OCI-M2 (cell line): ENCODE results near the gene ITGA8.
"Not testable (repeated sequence)": the region's sequence is repeated elsewhere in the genome, so short reads cannot be mapped to it uniquely, and the experiment has no call there.

Experiments used
- DNase-seq: peaks from one replicate; lab custom pipeline; 2025; ENCODE audit not compliant: unreplicated experiment; lab: John Stamatoyannopoulos, UW

ITGA8 gene

GRCh38 chr10:15719899-15720634, at the start of gene ITGA8:
ITGA8 (minus strand) TSS chr10:15719922; CDS start chr10:15719771, 151 bp downstream.
- peak; percentile 2 for DNase-seq

- DNase-seq = no peak
Observed at GRCh38 chr10:15764892-15765454, 45.3 kb upstream of the ITGA8 start.

GRCh38 chr10:15763006-15763405, 43.3 kb upstream of the ITGA8 start:
- no peak for DNase-seq

GRCh38 chr10:15762239-15762638, 42.5 kb upstream of the ITGA8 start:
- DNase-seq = not testable (repeated sequence)

GRCh38 chr10:15761224-15761623, 41.5 kb upstream of the ITGA8 start:
- not testable (repeated sequence) for DNase-seq

- DNase-seq = no peak
Observed at GRCh38 chr10:15760681-15761080, 41.0 kb upstream of the ITGA8 start.

GRCh38 chr10:15759265-15759664, 39.5 kb upstream of the ITGA8 start:
- no peak for DNase-seq

GRCh38 chr10:15758618-15759017, 38.9 kb upstream of the ITGA8 start:
- DNase-seq = no peak

- DNase-seq = no peak
Observed at GRCh38 chr10:15754937-15755336, 35.2 kb upstream of the ITGA8 start.

GRCh38 chr10:15751046-15751445, 31.3 kb upstream of the ITGA8 start:
- no peak for DNase-seq

GRCh38 chr10:15748126-15748525, 28.4 kb upstream of the ITGA8 start:
- DNase-seq = no peak

- DNase-seq = no peak
Observed at GRCh38 chr10:15747632-15748031, 27.9 kb upstream of the ITGA8 start.

- no peak for DNase-seq
Observed at GRCh38 chr10:15745751-15746150, 26.0 kb upstream of the ITGA8 start.

- DNase-seq = no peak
Observed at GRCh38 chr10:15744217-15744865, 24.6 kb upstream of the ITGA8 start.

GRCh38 chr10:15743443-15743842, 23.7 kb upstream of the ITGA8 start:
- no peak for DNase-seq

GRCh38 chr10:15742836-15743235, 23.1 kb upstream of the ITGA8 start:
- no peak for DNase-seq

GRCh38 chr10:15742102-15742501, 22.4 kb upstream of the ITGA8 start:
- no peak for DNase-seq

- DNase-seq = no peak
Observed at GRCh38 chr10:15741581-15741980, 21.9 kb upstream of the ITGA8 start.

- DNase-seq = no peak
Observed at GRCh38 chr10:15740261-15740660, 20.5 kb upstream of the ITGA8 start.

GRCh38 chr10:15739254-15739970, 19.7 kb upstream of the ITGA8 start:
- no peak for DNase-seq

GRCh38 chr10:15738270-15738925, 18.7 kb upstream of the ITGA8 start:
- no peak for DNase-seq
